LNCAP (cell line): Measurements from ENCODE around the gene TMEM19.

Source experiments
- CTCF ChIP-seq: fragments of 450-650 bp; IDR thresholded peaks from 2 replicates; pipeline ENCODE4 v1.5.1; 2017; ENCODE audit warnings: mild to moderate bottlenecking

TMEM19 gene

DNA sequence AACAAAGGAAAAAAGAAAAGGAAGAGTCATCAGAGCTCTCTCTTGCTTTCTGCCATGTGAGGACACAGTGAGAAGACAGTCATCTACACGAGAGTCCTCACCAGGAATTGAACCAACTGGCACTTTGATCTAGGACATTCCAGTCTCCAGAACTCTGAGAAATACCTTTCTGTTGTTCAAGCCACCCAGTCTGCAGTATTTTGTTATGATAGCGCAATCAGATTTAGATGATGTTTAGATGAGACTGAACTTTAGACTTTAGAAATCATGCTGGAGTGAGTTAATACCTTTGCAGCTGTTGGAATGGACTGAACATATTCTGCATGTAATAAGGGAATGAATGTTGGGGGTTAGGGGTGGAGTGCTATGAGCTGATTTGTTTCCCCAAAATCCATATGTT, 40.7 kb downstream of the TMEM19 start:
- no peak for TF ChIP-seq CTCF

DNA sequence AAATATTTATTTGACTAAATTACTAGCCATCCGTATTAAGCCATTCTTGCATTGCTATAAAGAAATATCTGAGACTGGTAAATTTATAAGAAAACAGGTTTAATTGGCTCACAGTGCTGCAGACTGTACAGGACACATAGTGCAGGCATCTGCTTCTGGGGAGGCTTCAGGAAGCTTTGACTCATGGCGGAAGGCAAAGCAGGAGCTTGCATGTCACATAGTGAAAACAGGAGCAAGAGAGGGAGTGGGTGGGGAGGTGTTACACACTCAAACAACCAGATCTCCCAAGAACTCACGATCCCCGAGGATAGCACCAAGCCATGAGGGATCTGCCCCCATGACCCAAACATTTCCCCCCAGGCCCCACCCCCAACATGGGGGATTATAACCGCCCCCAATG, 42.1 kb downstream of the TMEM19 start:
- no peak for TF ChIP-seq CTCF

DNA sequence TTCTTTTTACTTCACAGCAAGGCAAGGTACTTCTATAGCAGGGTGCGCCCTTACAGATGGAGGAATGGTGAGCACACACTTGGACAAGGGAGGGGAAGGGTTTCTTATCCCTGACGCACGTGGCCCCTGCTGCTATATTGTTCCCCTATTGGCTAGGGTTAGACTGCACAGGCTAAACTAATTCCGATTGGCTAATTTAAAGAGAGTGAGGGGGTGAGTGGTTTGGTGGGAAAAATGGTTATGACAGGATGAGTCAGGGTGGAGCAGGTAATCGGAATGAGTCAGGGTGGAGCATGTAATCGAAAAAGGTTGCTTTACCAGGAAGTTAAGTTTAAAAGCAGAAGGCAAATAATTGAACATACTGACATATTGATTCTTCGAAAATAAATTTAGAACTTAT, 45.1 kb downstream of the TMEM19 start:
- TF ChIP-seq CTCF = no peak

GRCh38 chr12:71731439-71732356, 45.8 kb downstream of the TMEM19 start:
- TF ChIP-seq CTCF = no peak

DNA sequence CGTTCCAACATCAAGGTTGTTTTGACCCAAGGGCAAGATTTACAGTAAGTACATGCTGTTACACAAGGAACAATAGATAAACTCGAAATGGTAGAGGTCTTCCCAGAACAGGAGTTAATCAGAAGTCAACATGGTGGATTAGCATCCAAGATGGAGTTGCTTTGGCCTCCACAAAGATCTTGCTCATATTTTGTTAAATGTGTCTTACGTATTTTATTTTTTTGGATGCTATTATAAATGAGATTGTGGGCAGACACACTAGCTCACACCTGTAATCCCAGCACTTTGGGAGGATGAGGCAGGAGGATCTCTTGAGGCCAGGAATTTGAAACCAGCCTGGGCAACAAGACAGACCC, 46.5 kb downstream of the TMEM19 start:
- no peak for TF ChIP-seq CTCF

GRCh38 chr12:71737197-71737596, 51.3 kb downstream of the TMEM19 start:
- no peak for TF ChIP-seq CTCF

DNA sequence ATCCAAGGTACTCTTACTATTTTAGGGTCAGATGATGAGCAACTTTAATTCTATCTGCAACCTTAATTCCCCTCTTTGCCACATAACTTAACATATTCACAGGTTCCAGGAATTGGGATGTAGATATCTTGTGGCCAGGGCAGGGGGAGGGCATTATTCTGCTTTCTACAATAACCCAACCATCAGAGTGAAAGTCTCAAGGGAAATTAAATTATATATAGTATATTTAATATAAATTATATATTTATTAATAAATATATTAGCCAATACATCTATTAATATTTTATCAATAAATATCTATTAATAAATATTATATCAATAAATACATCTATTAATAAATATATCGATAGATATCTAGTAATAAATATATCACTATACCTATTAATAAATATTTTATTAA, 57.1 kb downstream of the TMEM19 start:
- TF ChIP-seq CTCF = no peak
